Fibroblast of skin of abdomen (primary cell): Measurements from ENCODE around the gene CD160.
"Not testable (repeated sequence)": the region's sequence is repeated elsewhere in the genome, so short reads cannot be mapped to it uniquely, and the experiment has no call there.

Source experiments
- DNase-seq: peaks from one replicate; pipeline ENCODE4 v3.0.0-alpha.2; 2013

The CD160 gene

DNA sequence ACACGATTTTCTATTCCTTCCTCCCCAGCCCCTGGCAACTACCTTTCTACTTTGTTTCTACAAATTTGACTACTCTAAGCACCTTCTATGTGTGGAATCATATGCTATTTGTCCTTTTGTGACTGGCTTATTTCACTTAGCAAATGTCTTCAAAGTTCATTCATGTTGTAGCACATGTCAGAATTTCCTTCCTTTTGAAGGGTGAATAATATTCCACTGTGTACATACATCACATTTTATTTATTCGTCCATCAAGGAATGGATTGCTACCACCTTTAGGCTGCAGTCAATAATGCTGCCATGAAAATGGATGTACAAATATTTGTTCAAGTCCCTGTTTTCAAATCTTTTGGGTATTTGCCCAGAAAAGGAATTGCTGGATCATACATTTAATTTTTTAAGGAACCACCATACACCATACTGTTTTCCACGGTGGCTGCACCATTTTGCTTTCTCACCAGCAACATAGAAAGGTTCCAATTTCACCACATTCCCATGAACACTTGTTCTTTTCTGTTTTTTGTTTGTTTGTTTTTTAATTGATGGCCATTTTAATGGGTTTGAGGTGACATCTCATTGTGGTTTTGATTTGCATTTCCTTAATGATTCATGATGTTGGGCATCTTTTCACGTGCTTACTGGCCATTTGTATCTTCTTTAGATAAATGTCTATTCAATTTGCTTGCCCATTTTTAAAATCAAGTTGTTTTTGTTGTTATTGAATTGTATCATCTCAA, 8.8 kb upstream of the CD160 start:
- DNase-seq, result no peak

DNA sequence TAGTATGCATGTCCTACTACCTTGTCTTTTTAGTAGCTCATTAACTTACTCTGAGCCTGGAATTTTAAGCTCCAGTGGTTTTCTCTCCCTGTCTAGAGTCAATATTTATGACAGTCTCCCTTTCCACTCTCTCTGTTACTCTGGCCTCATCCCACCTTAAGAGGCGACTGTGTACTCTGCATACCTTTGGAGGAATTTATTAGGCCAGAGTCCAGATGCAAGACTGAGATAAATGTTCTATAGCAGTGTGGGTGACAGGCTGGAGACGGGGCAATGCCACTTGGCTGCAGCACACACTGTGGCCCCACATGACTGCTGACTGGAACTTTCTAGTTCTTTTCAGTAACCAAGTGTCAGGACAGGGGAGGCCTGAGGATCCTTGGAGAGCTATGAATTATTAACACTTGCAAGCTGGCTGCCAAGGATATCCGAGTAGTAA, 8.1 kb upstream of the CD160 start:
- DNase-seq, result no peak

DNA sequence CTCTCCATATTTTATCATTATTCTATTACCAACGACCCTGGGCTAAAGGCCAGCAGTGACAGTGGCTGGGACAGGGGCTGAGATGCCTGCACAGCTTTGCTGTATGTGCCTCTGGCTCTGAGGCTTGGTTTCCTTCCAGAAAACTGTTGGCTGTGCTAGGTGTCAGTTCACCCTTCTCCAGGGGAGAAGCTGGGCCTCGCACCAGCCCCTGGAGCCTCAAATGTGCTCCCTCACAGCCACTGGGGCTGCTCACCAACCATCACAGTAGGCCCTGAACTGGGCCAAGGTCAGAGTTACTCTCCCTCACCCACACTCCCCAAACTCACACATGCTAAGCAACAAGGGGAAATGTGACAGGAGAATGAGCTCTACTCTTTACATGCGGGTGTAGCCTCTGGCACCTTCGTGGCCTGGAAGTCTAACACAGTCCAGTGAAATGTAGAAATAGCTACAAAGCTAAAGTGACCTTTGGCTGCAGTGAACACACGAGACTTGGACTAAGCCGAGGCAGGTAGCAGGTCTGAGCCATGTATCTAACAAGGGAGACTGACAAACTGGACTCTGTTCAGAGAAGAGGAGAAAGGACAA, 4.7 kb upstream of the CD160 start:
- no peak for DNase-seq

DNA sequence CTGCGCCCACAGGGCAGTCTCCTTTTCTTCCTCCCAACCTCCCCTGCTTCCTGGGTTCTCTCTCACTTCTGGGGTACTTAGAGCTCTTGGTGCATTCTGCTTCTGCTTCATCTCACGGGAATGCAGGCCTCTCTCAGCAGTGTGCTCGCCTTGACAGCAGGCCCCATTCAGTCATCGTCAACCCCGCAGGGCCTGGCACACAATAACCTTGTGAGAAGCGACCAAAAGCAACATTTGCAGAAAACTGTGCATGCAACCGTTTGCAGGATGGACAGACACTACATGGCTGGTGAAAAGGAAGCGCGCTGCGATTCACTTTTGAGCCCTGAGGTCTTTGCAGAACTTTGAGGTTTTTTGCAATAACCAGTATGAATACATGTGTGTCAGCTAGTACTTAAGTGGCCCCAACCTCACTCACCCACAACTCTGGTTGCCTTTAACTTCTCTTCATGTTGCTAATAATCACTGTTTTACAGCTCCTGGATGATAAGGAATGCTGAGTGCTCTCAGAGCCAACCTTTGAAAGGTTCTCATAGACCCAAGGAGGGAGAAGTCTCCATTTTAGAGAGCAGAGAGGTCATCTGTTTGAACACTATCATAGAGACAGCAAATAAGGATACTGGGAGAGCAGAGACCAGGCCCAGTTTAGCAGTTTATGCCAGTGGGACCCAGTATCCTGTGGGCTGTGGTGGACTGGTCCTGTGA, 2.5 kb upstream of the CD160 start:
- DNase-seq, result no peak

DNA sequence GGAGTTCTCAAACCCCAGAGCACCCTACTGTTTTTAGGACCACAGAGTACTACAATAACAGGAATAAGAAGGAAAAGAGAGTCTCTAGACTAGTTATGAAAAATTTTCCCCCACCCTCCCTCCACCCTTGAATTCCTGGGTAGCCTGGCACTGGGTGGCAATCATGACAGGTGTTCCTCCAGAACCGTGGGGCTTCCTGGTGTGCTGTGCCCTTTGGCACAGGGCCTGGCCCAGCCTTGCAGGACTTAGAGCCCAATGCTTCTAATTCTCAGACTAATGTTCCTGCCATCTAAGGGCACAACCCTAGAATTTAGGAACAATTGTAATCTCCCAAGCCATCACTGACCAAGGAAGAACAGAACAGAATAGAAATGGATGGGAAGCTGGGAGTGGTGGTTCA, 1.5 kb upstream of the CD160 start:
- DNase-seq, result no peak

DNA sequence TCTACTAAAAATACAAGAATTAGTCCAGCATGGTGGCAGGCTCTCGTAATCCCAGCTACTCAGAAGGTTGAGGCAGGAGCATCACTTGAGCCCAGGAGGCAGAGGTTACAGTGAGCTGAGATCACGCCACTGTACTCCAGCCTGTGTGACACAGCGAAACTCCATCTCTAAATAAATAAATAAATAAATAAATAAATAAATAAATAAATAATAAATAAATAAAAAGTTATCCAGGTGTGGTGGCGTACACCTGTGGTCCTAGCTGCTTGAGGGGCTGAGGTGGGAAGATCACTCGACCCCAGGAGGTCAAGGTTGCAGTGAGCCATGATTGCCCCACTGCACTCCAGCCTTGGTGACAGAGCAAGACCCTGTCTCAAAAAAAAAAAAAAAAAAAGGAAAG, 834 bp upstream of the CD160 start:
- not testable (repeated sequence) for DNase-seq

DNA sequence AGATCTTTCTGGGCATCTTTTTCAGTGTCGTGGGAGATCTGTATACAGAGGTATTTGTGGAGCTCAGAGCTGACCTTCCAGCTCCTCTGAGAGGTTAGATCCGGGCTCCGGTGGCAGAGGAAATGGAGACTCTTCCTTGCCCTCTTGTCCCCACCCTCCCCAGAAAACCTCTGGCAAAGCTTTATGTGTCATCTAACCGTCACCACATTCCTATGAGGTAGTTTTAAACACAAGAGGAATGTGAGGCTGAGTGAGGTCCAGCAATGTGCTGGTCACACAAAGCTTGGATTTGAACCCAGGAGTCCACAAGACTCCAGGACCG, 1.2 kb downstream of the CD160 start:
- DNase-seq, result peak; percentile 85

DNA sequence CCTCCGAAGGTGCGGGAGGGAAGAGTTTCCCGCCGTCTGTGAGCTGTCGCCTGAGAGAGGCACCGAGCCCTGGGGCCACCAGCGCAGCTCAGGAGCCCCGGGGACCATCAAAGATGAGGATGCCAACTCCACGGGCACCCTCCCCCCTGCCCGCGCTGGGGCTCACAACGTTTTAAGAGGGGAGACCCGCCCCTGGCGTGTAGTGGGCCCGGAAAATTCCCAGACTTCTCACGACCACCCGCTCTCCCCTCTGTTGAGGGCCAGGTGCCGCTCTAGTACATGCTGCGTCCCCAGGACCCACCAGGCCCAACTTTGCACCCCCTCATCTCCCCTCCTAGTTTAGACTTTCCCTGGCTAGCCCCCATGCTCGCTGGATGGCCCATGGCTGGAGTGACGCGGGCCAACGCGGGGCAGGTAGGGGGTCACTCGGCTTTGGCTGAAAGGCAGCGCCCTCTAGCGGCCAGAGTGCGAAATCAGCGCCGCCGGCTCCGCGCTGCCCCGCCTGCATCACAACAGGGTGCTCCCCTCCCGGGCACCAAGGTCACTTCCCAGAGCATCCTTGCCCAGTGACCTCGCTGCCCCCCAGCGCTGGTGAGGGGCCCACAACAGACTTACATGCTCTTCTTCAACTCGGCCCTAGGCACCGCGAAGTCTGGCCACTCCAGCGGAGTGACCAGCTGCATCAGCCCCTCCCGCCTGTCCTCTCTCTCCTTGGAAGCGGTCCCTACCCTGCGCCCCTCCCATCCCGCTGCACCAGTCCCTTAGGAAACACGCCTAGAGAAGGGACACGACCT, 1.8 kb downstream of the CD160 start:
- DNase-seq, result peak; percentile 57

DNA sequence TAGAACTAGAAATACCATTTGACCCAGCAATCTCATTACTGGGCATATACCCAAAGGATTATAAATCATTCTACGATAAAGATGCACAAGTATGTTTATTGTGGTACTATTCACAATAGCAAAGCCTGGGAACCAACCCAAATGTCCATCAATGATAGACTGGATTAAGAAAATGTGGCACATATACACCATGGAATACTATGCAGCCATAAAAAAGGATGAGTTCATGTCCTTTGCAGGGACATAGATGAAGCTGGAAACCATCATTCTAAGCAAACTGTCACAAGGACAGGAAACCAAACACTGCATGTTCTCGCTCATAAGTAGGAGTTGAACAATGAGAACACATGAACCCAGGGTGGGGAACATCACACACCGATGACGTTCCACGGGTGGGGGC, 6.9 kb downstream of the CD160 start:
- DNase-seq, result not testable (repeated sequence)

DNA sequence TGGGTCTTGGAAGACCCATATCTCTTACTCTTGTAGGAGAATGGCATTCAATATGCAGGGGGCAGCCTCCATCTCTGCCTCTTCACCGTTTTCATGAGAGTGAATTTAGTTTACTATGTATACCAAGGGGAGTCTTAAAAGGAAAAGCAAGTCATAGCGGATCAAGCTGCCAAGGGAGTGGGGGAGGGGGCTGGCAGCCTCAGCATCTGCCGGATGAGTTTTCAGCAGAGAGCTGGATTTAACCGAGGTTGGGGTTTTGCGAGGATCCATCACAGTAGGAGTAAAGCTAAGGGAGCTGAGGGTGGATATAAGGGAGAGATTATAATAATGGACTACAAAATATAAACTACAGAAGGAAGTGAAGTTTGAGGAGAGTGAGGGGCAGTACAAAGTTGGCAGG, 9.9 kb downstream of the CD160 start:
- DNase-seq, result peak; percentile 51

DNA sequence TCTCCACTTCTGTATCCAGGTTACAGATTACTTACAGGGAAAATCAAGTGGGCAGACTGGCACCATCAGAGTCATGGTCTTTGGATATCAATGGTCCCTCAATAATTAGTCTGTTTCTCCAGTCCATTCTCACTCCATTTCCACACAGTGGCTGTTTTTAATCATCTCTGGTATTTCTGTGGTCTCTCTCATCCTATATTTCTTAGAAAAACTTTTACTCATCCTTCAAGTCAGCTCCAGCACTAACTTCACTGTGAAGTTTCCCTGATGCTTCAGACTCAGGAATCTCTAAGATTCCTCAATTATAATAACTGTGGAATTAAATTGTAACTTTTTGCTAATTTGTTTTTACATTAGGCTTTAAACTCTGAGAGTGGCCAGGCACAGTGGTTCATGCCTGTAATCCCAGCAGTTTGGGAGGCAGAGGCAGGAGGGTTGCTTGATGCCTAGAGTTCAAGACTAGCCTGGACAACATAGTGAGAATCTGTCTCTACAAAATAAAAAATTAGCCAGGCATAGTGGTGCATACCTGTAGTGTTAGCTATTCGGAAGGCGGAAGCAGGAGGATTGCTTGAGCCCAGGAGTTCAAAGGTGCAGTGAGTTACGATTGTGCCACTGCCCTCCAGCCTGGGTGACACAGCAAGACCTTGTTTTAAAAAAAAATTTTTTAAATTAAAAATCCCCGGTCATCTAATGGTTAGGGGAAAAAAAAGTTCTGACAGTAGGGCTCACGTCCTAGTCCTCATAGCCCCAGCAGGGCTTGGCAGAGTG, 10.6 kb downstream of the CD160 start:
- DNase-seq, result peak; percentile 75

DNA sequence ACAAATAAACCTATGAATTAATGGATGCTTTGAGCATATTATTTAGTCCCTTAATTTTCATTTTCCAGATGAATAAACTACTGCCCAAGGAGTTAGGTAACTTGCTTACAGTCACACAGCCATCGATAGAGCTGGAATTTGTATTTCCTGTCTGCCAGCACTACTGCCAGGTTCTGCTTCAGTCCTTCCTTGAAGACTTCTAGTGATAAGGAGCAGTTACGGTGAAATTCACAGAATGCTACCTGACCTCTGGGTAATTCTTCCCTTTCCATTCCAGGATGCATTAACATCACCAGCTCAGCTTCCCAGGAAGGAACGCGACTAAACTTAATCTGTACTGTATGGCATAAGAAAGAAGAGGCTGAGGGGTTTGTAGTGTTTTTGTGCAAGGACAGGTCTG, 11.2 kb downstream of the CD160 start:
- DNase-seq, result no peak

DNA sequence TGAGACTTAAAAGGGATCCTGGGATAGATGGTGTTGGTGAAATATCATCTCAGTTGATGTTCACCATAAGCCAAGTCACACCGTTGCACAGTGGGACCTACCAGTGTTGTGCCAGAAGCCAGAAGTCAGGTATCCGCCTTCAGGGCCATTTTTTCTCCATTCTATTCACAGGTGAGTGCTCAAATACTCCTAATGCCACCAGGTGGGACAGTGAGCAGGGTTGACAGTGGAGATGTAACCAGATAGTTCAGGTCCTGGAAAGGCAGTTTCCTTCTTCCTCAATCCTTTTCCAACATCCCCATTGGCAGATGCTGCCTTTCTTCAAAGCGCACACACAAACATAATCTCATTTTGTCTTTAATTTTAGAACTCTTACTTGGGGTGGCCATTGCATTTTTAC, 11.6 kb downstream of the CD160 start:
- DNase-seq, result no peak

DNA sequence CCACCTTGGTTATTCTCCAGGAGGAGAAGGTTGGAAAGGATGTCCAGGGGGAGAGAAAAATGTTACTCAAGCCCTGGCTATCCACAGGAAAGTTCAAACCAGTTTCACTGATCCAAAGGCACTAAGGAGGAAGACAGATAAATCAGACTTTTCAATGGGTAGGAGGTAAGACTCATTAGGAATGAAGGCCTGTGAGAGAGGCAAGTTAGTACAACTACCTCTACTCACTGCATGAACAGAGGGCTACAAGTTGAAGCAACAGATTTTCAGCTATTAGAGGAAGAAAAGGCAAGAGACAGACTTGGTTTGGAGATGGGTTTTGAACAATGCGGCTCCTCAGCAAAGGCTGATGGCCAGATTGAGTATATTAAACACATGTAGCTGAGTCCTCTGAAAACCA, 16.9 kb downstream of the CD160 start:
- DNase-seq, result no peak

DNA sequence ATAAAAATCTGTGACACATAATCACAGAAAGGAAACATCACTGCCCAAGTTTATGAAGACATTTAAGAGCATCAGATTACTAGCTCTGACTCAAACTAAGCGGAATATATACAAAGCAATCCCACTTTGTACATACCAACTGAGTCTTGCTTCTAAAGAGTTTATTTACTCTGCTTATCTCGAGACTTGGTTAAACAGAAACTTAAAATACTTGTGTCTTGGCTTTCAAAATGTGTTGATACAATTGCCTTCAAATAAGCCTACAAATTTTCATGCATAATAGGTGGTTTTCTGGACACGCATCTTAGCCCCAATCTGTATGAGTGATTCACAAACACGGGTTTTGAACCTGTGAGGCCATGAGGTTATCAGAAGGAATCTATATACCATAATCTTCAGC, 21.0 kb downstream of the CD160 start:
- DNase-seq, result peak; percentile 43

DNA sequence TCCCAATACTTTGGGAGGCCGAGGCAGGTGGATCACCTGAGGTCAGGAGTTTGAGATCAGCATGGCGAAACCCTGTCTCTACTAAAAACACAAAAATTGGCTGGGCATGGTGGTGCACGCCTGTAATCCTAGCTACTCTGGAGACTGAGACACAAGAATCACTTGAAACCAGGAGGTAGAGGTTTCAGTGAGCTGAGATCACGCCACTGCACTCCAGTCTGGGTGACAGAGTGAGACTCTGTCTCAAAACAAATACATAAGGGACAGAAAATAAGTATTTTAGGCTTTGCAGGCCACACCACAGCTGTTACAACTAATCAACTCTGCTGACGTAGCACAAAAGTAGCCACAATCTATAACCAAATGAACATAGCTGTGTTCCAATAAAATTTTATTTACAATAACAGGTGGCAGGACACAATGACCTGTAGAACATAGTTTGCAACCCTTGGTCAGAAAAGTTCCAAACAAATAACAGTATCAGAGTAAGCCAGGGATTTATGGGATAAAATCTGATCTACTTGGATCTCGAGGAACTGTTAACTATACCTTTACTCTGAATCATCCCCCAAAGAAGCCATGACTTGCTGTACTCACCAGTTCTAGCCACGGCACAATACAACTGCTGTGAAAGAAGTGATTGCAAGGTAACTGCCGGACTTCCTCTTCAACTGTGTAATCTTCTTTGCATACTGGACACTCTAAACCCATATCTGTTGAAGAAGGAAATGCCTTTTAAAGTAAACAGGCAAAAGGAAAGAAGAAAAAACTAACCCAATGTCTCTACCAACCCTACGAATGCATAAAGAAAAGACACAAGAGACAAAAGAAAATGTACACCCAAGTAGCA, 28.3 kb downstream of the CD160 start:
- DNase-seq, result no peak

DNA sequence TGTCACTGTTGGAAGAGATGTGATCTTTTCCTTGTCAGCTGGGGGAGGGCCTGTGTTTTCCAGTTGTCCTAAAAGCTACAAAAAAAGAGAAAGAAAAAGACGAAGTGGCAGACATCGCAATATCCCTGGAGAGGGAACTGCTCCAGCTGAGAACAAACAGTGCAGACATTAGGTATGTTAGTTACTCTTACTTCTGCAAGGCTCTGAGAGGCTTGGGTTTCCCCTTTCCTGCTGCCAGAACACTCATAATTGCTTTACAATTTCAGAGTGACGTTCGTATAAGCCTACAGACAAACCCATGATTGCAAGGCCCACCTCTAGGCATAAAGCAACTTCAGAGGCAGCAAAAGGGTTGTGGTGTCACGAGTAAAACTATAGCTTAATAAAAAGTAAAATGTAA, 31.1 kb downstream of the CD160 start:
- DNase-seq, result peak; percentile 9

DNA sequence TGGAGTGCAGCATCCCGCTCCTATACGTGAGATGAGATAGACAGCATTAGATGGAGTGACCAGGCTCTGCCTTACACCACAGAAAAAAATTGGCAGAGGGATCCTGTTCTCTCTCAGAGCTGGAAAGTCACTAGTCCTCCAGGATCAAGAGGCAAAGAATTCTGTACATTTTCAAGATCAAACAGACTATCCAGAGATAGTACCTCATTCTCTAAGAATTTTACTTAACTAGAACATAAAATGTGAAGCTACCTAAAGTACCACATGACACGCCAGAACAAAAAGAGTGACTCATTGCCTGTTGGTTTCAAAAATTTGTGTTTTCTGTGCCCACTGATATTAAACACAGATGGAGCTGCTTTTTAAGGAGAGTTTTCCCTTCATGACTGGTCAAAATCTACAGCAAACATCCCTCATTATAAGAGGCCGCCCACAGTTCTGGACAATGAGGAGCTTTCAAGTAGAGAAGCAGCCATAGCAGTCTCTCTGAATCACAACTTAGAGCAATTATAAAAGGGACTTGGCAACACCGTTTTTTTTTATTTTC, 32.3 kb downstream of the CD160 start:
- DNase-seq, result peak; percentile 98

DNA sequence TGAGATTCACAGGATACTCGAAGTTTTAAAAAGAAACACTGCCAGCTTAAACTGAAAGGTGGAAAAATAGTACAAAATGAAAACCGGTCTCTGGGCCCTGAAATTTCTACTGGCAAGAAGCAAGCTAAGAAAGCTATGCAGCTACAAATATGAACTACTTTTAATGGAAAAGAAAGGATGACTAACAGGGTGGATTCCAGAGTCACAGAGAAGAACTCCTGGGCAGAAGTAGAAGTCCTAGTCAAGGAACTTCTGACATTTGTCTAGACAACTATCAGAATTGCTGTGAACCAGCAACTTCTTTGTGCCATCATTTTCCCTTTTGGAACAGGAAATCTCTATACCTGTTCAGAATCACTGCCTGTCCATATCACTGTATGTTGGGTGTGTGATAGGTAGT, 38.1 kb downstream of the CD160 start:
- no peak for DNase-seq

DNA sequence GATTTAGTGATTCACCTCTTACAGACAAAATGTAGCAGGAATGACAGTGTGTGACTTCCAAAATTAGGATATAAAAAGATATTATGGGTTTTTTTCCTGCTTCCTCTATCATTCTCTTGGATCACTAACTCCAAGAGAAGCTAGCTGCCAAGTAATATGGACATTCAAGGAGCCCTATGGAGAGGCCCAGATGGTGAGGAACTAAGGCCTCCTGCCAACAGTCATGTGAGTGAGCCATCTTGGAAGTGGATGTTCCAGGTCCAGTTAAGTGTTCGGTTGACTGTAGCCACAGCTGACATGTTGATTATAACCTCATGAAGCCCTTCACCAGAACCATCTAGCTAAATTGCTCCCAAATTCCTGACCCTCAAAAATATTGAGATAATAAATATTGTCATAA, 38.8 kb downstream of the CD160 start:
- DNase-seq, result no peak

DNA sequence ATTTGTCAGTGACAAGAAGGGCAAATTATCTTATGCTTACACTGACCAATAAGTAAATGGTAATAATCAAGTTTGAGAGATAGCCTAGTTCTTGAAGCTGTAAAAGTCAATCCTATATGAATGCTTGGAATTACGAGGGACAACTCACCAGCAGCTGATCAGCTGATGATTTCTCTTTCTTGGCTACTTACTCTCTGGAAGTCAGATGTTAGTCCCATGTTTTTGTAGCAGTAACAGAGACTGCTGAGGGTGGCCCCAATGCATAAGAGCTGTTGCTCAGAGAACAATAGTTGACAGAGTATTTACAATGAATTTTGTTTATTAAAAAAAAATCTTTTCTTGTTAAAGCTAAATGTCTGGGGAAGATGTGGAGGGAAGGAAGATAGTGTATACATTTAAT, 39.3 kb downstream of the CD160 start:
- DNase-seq, result no peak
